ENCODE data around the gene GMIP.

Gene GMIP

GRCh38 chr19:19659646-19660245 is 16.3 kb upstream of the GMIP start:
- DNase-seq (ENCODE audit: low read depth in 1 of 2, low spot score in 1 of 2), result no peak
- TF ChIP-seq, protein P1, sequence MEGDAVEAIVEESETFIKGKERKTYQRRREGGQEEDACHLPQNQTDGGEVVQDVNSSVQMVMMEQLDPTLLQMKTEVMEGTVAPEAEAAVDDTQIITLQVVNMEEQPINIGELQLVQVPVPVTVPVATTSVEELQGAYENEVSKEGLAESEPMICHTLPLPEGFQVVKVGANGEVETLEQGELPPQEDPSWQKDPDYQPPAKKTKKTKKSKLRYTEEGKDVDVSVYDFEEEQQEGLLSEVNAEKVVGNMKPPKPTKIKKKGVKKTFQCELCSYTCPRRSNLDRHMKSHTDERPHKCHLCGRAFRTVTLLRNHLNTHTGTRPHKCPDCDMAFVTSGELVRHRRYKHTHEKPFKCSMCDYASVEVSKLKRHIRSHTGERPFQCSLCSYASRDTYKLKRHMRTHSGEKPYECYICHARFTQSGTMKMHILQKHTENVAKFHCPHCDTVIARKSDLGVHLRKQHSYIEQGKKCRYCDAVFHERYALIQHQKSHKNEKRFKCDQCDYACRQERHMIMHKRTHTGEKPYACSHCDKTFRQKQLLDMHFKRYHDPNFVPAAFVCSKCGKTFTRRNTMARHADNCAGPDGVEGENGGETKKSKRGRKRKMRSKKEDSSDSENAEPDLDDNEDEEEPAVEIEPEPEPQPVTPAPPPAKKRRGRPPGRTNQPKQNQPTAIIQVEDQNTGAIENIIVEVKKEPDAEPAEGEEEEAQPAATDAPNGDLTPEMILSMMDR (IDR thresholded peaks at IDR 0.05; ENCODE audit: insufficient read depth, low read length), result no peak
- TF ChIP-seq GABPA (IDR thresholded peaks at IDR 0.05; ENCODE audit: low read depth) (no peak), SPI1 (IDR thresholded peaks at IDR 0.05; ENCODE audit: borderline replicate concordance, low read depth) (no peak), POLR2AphosphoS5 (IDR thresholded peaks at IDR 0.05; ENCODE audit: low read depth) (no peak)
- TF ChIP-seq, protein P2, sequence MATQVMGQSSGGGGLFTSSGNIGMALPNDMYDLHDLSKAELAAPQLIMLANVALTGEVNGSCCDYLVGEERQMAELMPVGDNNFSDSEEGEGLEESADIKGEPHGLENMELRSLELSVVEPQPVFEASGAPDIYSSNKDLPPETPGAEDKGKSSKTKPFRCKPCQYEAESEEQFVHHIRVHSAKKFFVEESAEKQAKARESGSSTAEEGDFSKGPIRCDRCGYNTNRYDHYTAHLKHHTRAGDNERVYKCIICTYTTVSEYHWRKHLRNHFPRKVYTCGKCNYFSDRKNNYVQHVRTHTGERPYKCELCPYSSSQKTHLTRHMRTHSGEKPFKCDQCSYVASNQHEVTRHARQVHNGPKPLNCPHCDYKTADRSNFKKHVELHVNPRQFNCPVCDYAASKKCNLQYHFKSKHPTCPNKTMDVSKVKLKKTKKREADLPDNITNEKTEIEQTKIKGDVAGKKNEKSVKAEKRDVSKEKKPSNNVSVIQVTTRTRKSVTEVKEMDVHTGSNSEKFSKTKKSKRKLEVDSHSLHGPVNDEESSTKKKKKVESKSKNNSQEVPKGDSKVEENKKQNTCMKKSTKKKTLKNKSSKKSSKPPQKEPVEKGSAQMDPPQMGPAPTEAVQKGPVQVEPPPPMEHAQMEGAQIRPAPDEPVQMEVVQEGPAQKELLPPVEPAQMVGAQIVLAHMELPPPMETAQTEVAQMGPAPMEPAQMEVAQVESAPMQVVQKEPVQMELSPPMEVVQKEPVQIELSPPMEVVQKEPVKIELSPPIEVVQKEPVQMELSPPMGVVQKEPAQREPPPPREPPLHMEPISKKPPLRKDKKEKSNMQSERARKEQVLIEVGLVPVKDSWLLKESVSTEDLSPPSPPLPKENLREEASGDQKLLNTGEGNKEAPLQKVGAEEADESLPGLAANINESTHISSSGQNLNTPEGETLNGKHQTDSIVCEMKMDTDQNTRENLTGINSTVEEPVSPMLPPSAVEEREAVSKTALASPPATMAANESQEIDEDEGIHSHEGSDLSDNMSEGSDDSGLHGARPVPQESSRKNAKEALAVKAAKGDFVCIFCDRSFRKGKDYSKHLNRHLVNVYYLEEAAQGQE (IDR thresholded peaks at IDR 0.05; ENCODE audit: insufficient replicate concordance, low read depth), result no peak
- Histone ChIP-seq H3K27ac (replicated peaks) (no peak overlapping the region), H3K4me3 (replicated peaks; ENCODE audit: insufficient read depth, low read length) (no peak overlapping the region), H3K27me3 (ENCODE audit: insufficient read depth, poor library complexity, severe bottlenecking) (no peaks in the 10 kb centered on the region)

DNA sequence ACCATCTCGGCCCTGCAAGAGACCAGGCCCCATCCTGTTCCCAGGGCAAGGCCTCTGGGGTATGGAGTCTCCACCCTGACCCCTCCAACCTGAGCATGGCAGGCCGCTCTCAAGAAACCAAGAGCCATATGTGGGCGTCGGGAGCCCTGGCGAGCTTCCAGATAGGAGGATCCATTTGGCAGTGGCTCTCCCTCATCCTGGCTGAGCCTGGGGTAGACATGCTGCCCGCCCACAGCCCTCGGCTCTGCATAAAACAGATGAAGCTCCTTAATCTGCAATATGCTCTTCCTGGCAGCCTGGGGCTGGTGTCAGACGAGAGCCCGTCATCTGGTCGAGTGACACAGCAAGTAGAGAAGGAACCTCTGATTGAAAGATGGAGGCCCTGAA is 13.9 kb upstream of the GMIP start:
- no peak overlapping the region for H3K4me3 ChIP-seq (replicated peaks; ENCODE audit: insufficient read depth, low read length)
- H3K27me3 ChIP-seq (ENCODE audit: insufficient read depth, poor library complexity, severe bottlenecking), result no peaks in the 10 kb centered on the region
- DNase-seq (ENCODE audit: low read depth in 1 of 2, low spot score in 1 of 2), result no peak
- TF ChIP-seq POLR2AphosphoS5 (IDR thresholded peaks at IDR 0.05; ENCODE audit: low read depth), result no peak
- TF ChIP-seq, protein P2 (IDR thresholded peaks at IDR 0.05; ENCODE audit: insufficient replicate concordance, low read depth), result no peak
- TF ChIP-seq, protein P1 (IDR thresholded peaks at IDR 0.05; ENCODE audit: insufficient read depth, low read length), result no peak
- no peak for TF ChIP-seq SPI1 (IDR thresholded peaks at IDR 0.05; ENCODE audit: borderline replicate concordance, low read depth)
- TF ChIP-seq GABPA (IDR thresholded peaks at IDR 0.05; ENCODE audit: low read depth), result no peak
- H3K27ac ChIP-seq (replicated peaks), result no peak overlapping the region

DNA sequence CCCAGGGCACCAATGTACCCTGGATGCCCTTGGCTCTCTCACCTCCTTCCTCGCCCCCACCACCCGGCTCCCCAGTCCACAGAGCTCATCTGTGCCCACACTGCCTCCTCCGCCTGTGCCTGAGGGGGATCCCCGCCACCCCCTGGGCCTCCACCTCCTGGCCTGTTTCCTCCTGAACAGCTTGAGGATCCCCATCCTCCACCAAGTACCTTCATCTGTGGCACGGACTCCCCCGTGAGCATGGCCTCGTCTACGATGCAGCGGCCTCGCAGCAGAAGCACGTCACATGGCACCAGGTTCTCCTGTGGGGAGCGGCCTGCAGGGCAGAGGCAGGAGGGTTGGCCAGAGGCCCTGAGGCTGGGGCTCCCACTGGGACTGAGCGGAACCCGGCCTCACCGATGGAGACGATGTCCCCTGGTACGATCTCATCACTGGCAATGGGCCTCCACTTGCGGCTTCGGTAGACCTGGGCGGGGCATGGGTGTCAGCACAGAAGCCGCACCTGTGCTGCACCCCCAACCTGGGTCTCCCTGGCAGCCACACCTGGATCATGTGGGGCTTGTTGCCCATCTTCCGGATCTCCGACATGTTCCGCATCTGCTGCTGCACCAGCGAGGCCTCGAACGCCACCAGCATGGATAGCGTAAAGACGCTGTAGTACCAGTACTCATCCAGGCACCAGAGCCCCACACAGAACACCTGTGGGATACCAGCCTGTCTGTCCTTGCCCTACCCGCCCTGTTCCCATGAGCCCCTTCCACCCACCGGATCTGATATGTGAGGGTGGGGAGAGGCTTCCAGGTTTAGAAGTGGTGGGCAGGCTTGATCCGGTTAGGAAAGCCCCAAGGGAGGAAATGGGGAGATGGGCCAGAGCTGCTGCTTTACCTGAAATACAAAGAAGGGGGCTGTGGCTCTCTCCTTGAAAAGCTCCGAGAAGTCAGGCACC is 13.3 kb upstream of the GMIP start:
- no peaks in the 10 kb centered on the region for H3K27me3 ChIP-seq (ENCODE audit: insufficient read depth, poor library complexity, severe bottlenecking)
- TF ChIP-seq POLR2AphosphoS5 (IDR thresholded peaks at IDR 0.05; ENCODE audit: low read depth), result no peak
- TF ChIP-seq, protein P1 (IDR thresholded peaks at IDR 0.05; ENCODE audit: insufficient read depth, low read length), result no peak
- no peak for TF ChIP-seq SPI1 (IDR thresholded peaks at IDR 0.05; ENCODE audit: borderline replicate concordance, low read depth)
- TF ChIP-seq, protein P2 (IDR thresholded peaks at IDR 0.05; ENCODE audit: insufficient replicate concordance, low read depth), result no peak
- TF ChIP-seq GABPA (IDR thresholded peaks at IDR 0.05; ENCODE audit: low read depth), result no peak
- no peak overlapping the region for H3K27ac ChIP-seq (replicated peaks)
- no peak for DNase-seq (ENCODE audit: low read depth in 1 of 2, low spot score in 1 of 2)
- no peak overlapping the region for H3K4me3 ChIP-seq (replicated peaks; ENCODE audit: insufficient read depth, low read length)

All from HL-60 (cell line).